GM18508 (cell line): Measurements from ENCODE around the gene ZNF584.
A peak's percentile ranks its signal among the peaks of the same experiment; 100 is the strongest.
"Not testable (repeated sequence)": the region's sequence is repeated elsewhere in the genome, so short reads cannot be mapped to it uniquely, and the experiment has no call there.

Source experiments
- ATAC-seq: cut with Tn5 transposase; IDR thresholded peaks from one replicate; pipeline ENCODE4 v1.9.1; 2021; ENCODE audit warnings: moderate number of reproducible peaks; ENCODE audit not compliant: insufficient read depth, unreplicated experiment

Gene ZNF584

DNA sequence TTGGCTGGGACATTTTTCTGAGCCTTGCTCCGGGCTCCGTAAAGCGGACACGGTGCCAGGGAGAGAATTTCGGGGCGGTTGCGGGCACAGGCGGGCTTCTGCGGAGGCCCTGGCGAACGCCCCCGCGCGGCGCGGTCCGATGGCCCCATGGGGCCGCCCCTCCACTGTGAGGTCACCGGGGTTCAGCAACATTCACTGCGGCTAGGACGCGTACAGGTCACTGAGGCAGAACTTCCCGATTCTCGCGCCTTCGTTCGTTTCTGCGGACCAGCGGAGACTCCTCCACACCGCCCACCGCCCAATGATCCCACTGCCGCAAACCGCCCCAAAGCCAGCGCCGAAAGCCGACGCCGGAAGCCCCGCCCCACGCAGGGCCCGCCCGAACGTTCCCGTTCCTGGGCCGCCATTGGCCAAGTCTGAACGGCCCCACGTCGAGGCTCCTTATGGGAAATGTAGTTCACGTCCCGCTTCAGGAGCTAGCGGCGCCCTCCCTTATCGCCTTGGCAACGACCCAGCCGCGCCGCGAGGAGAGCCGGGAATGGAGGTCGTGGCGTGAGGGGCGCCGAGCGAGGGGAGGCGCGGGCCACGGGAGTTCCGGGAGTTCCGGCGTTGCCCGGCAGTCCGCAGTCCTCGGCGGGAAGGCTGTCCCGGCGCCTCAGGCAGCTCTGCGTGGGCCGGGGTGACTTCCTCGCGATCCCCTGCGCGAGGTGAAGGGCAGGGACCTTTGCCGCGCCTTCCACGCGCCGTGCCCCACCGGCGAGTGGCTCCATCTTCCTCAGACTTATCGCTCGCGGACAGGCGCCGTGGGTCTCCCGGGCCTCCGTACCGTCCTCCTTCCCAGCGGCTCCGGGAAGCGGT, at the start of gene ZNF584:
TSS of gene ZNF584 (plus strand) at position 498 of the 858 bp plus-strand sequence. CDS start 499 bp downstream, outside the sequence.
- ATAC-seq, result no peak

DNA sequence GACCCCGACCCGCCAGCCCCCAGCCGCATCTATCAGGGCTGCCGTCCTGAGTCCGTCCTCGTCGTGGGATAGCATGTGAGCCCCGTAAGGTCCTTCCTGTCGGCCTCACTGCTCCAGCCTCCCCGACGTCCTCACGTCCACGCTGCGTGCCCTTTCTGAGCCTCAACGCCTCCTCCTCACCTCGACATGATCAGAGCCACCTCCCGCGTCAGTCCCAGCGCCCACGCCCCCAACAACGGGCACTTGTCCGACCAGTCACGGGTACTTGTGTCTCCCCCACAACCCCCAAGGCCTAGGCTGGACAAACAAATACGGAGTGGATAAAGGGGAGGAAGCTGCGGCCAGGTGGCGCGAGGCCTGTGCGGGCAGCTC, 46.6 kb upstream of the ZNF584 start:
- peak; percentile 4 for ATAC-seq

DNA sequence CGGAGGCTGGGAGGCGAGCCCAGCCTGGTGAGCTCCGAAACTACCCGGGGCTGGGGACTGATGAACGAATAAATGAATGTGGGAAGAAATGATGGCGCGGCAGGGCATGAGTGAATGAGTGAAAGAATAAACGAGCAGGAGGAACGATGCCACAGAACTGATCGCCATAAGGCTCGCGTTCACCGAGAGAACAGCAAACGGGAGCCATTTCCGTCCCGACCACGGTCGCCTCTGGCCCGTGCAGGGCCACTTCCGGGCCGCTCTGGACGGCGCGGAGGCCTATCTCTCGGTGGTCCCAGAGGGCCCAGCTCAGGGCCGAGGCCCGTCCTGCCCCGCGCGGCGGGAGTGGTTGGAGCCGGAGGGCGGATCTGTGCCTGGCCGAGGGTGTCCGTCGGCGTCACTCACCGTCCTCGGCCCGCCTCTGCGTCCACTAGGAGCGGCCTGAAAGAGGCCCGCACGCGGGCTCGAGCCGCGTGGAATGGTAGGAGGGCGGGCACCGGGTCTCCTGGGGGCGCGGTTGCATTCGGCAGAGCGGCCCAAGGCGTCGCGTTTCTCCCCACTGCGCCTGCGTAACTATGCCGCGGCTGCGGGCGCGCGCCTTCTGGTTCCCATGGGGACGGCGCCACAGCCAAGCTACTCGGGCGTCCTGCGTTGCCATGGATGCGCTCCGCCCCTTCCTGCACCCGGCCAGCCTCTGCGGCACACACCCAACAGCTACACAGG, 46.0 kb upstream of the ZNF584 start, which contains the start of gene ZNF497:
TSS of gene ZNF497 (minus strand) at position 480 of the 723 bp plus-strand sequence. CDS start 5,116 bp downstream, outside the sequence.
- peak; percentile 61 for ATAC-seq

DNA sequence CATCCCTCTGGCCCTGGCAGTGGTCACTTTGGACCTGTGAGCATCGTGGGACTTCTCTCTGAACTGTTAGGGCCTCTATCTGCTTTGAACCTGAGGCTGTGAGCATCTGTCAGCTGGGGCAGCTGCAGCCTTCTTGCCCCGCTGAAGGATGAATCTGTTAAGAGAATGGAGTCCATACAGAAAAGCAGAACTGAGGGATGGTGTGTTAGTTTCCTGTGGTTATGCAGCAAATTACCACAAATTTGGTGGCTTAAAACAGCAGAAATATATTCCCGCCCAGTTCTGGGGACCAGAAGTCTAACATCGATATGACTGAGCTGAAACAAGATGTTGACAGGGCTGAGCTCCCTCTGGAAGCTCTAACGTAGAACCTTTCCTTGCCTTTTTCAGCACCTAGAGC, 44.3 kb upstream of the ZNF584 start:
- ATAC-seq, result no peak

DNA sequence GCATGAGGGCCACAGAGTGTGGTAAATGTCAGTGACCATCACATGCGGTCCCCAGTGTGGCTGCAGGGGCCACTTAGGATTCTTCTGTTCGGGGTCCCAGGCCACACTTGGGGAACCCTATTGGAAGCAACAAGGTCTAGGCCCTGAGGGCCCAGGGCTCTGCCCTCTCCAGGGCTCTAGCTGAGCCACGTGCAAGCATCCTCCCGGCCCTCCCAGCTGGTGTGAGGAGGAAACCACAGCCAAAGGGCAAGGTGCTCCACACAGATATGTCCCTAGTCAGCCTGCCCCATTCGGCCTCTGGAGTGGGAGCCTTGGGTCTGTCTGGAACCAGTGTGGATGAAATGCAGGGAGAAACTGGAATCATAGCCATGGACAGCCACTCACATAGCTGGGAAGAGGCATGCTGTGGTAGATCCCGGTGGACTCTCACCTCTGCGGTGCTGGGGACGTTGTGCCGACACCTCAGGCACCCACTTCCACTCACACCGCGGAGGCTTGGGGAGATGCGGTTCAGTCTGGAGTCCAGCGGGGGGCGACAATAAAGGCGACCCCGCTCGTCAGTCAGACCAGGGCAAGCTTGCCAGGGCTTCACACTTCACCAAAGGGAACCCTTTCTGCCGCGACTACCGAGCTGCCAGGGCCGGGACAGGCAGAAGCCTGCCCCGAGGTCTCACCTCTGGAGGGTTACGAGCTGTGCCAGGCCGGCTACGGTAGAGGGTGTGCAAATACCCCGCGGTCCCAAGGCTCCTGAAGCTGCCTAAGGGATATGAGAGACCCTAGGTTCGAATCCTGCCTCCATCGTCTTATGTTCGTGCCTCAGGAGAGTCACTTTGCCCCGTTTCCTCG, 41.6 kb upstream of the ZNF584 start:
- ATAC-seq, result no peak

DNA sequence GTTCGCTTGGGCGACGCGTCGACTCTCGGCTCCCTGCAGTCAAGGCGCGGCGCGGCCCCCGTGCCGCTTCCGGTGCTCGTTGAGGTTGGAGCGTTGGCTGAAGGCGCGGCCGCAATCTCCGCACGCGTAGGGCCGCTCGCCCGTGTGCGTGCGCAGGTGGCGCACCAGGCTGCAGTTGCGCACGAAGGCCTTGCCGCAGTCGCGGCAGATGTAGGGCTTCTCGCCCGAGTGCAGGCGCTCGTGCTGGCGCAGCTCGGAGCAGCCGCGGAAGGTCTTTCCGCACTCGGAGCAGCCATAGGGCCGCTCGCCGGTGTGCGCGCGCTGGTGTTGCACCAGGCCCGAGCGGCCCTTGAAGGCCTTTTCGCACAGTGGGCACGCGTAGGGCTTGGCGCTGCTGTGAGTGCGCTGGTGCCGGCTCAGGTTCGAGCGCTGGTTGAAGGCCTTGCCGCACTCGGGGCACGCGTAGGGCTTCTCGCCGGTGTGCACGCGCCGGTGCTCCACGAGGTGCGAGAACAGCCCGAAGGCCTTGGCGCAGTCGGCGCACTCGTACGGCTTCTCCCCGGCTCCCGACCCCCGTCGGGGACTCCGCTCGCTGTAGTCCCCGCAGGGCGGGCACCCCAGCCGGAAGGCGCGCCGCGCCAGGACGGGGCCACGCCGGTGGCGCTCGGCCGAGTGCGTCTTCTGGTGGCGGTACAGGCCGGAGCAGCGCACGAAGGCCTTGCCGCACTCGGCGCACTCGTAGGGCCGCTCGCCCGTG, 40.6 kb upstream of the ZNF584 start:
- ATAC-seq, result no peak

DNA sequence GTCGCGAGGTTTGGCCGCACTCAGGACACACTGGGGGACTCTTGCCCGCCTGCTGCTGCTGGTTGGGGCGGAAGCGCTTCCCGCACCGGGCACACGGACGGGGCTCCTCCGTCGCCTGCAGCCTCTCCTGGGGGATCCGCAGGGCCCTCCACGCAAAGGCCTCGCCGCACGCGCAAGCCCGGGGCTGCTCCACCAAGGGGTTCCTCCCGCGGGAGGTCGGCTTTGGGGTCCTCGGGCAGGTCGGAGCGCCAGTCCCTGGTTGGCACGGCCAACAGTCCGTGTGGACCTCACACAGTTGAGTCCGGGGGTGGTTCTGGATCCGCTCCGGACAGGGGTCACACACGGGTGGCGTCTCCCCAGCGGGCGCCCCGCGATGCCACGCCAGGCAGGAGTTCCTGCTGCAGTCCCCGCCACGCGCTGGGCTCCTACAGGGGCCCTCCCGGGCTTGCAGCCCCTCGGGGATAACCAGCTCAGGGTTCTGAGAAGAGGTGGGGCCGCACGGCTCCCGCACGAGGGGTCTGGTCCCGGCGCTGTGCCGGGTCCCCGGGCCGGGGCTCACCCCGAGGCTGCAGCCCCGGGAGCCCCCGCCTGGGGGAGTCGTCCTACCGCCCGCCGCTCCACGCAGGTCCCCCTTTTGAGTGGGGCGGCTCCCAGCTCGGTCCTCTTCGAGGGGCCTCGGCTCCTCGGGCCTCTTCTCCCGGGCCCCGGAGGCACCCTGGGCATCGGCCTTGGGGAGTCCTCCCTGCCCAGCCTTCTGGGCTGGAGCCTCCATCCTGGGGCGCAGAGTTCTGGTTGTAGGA, 39.7 kb upstream of the ZNF584 start:
- no peak for ATAC-seq

DNA sequence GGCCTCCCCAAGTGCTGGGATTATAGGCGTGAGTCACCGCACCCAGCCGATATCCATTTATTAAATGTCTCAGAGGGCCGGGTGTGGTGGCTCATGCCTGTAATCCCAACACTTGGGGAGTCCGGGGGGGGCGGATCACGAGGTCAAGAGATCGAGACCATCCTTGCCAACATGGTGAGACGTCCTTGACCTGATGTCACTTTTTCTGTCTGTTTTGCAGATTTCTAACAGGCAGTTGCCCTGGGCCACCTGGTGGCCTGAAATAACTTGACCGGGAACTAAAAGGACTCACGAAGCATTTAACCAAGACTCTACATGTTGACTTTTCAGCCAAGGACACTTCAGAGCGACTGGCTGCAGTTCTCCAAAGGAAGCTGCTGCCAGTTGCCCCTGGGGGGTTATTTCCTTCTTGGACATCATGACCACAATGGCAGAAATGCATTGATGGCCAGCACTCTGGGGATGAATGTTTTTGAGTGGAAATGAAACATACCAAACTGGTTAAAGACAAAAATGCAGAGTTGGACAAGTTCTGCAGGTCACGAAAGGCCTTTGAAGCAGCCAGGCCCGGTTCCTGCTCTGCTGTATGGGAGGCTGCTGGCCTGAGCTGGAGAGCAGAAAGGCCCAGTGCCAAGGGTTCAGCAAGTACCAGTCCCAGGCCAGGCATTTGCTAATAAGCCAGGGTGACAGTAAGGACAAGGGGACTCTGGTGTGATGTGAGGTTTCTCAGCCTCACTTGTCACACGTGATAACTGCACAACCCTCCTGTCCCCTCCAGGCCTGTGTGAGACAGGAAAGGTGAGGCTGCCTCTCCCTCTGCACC, 35.9 kb upstream of the ZNF584 start:
- ATAC-seq, result no peak

DNA sequence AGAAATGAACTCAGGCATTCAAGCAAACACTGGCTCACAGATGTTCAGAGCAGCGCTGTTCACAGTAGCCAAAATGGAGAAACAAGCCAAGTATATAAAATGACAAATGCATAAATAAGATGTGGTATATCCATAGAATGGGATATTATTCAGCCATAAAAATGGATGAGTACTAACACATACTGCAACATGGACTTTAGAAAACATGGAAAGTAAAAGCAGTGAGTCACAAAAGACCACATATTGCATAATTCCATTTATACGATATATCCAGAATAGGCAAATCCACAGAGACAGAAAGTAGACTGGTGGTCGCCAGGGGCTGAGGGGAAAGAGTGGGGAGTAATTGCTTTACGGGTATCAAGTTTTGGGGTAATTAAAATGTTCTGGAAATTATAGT, 34.2 kb upstream of the ZNF584 start:
- ATAC-seq, result no peak

DNA sequence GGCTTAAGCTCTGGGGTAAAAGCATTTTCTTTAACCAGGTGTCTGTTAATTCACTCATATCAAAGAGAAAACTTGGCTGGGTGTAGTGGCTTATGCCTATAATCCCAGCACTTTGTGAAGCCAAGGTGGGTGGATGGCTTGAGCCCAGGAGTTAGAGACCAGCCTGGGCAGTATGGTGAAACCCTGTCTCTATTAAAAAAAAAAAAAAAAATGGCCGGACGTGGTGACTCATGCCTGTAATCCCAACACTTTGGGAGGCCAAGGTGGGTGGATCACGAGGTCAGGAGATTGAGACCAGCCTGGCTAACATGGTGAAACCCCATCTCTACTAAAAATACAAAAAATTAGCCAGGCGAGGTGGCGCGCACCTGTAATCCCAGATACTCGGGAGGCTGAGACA, 31.7 kb upstream of the ZNF584 start:
- not testable (repeated sequence) for ATAC-seq

DNA sequence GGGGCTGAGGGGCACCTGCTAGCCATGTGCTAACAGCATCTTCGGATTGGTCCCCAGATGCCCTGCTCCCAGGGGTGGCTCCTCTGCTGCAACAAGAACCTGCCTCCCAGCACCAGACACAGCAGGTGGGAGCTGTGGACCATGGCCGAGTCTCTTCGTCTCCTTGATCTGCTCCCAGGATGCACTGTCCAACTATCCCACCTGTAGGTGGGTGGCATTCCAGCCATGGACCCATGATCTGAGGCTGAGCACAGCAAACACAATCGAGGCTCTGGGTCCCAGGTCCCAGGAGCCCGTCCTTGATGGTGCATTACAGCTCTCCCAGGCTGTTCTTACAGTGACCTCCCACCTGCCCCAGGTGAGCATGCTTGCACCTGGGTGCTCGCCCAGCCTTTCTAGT, 29.2 kb upstream of the ZNF584 start:
- ATAC-seq, result no peak

DNA sequence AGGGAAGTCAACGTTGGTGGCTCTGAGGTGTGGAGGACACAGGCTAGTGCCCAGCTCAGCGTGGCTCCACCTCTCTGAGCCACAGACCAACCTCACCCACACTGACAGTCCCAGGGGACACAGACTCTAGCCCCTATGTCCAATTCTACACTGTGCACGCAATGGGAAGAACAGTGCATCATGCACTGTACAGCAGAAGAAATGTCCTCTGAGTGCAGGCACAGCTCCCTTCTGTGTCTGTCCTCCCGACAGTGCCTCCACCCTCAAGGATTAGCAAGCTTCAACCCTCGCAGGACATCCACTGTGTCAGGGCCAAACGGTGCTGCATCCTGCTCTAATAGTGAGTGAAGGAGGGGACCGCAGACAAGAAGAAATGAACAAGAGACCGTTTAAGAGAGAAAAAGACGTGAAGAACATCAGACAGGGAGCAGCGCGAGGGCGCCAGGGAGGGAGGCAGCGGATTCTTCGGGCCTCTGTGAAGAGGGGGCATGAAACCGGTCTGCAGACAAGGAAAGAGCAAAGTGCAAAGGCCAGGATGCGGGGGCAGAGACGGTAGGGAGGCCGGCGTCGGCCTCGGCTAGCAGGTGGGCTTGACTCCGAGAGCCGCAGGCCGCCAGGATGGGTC, 28.3 kb upstream of the ZNF584 start:
- ATAC-seq, result no peak

DNA sequence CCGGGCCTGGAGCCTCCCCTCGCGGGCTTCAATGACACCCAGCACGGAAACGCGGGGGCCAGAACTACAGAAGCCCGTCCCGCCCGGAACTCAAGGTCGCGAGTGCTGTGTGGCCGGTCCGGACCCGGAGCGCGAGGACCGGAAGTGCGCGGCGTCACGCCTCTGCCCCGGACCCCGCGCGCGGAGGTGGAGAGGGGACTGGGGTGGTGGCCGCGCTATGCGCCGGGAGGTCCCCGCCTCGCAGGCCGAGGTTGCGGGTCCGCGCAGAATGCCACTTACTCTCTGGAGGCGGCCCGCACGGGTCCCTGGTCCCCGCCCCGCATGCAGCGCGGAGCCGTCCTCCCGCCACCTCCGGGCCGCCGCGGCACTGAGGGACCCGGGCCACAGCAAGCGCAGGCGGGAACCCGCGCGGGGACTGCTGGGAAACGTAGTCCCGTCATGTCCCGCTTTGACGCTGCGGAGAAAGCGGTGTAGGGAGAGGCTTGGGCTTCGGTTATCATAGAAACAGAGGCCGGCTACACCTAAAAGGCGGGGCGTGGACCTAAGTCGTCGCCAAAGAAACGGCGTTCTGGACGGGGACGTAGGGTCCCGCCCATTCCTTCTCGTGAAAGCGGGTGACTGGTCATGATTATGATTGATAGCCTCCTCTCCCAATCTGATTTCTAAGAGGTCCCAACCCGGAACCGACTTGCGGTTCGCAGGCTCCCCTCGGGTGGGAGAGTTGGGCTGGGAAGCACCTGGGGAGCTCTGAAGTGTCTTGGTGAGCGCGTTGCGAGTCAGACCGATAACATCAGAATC, 27.6 kb upstream of the ZNF584 start, which contains the start of gene ZNF837:
TSS of gene ZNF837 (minus strand) at position 369 of the 798 bp plus-strand sequence. CDS start 11,698 bp downstream, outside the sequence.
- ATAC-seq, result peak; percentile 67

DNA sequence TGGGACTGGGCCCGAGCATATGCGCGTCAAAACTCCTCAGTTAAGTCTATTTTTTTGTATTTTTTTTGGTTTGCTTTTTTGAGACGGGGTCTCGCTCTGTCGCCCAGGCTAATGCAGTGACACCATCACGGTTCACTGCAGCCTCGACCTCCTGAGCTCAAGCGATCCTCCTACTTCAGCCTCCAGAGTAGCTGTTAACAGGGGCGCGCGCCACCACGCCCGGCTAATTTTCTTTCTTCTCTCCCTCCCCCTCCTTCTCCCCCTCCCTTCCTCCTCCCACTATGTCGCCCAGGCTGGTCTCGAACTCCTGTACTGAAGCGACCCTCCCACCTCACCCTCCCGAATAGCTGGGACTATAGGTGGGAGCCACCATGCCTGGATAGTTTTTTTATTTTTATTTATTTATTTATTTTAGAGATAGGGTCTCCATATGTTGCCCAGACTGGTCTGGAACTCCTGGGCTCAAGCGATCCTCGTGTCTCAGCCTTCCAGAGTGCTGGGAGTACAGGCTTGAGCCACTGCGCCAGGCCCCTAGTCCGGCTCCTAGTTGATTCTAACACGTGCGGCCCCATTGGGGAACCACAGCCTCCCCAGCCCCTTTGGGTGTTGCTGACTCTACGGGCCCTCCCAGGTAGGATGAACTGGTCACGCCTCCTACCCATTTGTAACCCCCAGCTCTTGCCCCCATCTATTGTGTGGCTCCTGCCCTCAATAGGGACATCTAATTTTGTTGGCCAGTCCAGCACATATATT, 26.8 kb upstream of the ZNF584 start:
- ATAC-seq, result no peak

DNA sequence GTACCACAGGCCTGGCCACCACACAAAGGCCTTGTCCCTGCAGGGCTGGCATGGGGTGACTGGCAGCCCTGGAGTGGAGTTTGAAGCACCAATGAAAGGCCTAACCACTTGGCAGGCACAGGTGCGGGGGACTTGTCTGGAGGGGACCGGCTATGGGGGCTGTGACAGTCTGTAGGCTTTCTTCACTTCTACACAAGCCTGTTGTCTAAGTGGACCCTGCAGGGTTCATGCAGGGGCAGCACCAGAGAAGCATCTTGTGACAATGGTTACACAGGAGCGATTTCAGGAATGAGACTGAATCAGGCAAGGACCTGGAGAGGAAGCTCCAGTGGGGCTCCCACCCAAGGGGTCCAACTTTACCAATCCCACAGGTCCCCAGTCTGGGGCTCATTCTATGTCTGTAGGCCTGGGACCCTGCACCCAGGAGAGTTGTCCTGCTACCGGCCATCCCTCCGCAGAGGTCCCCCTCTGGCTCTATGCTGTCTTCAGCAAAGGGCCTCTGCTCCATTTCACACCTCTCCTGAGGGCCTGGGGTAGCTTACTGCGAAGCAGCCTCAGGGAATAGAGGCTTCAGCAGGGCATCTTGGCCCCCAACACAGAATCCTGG, 25.3 kb upstream of the ZNF584 start:
- ATAC-seq, result no peak
